Kidney (tissue), 14 donors: Measurements from ENCODE around the gene ENTPD1. TPM values are rescaled to one million over a fixed set of nuclear protein-coding genes. Genes with fewer than 3 reads are reported as not detected.

Source experiments
- DNase-seq, 5 donors: peaks; one replicate each; pipeline ENCODE4 v3.0.0-alpha.2; 2013 to 2020
- FAIRE-seq: peaks from 2 replicates; lab custom pipeline; 2012; peaks lifted over from hg19 to GRCh38; lab: Jason Lieb, UNC
- H3K27ac ChIP-seq, 2 donors: one replicate each; pipeline ENCODE4 v1.7.0; 2013; ENCODE audit warnings: low read depth in 2 of 2, low read length in 2 of 2, inconsistent platforms in 1 of 2
- H3K27me3 ChIP-seq: one replicate; pipeline ENCODE4 v1.7.1; 2013; ENCODE audit warnings: low read length, inconsistent platforms; ENCODE audit not compliant: control insufficient read depth, insufficient read depth
- H3K36me3 ChIP-seq, 3 donors: one replicate each; pipeline versions ENCODE4 v1.7.0 to v1.7.1; 2013; ENCODE audit warnings: low read length in 3 of 3, control low read depth in 1 of 3, inconsistent platforms in 1 of 3; ENCODE audit not compliant: insufficient read depth in 3 of 3, control insufficient read depth in 2 of 3
- H3K4me1 ChIP-seq, 3 donors: one replicate each; pipeline versions ENCODE4 v1.7.0 to v1.7.1; 2013; ENCODE audit warnings: low read length in 3 of 3, inconsistent platforms in 1 of 3, low read depth in 1 of 3; ENCODE audit not compliant: control insufficient read depth in 2 of 3, insufficient read depth in 2 of 3
- H3K4me3 ChIP-seq, 3 donors: one replicate each; pipeline versions ENCODE4 v1.7.0 to v1.8.1; 2013; ENCODE audit warnings: low read length in 3 of 3, control low read depth in 1 of 3, inconsistent platforms in 1 of 3
- H3K9ac ChIP-seq, 3 donors: one replicate each; pipeline versions ENCODE4 v1.7.0 to v1.7.1; 2013; ENCODE audit warnings: low read length in 3 of 3, control low read depth in 1 of 3, inconsistent platforms in 1 of 3
- H3K9me3 ChIP-seq, 3 donors: one replicate each; pipeline versions ENCODE4 v1.7.0 to v1.7.1; 2013; ENCODE audit warnings: low read length in 3 of 3, control low read depth in 1 of 3, inconsistent platforms in 1 of 3; ENCODE audit not compliant: control insufficient read depth in 2 of 3, insufficient read depth in 1 of 3
- CTCF ChIP-seq: IDR thresholded peaks from 3 replicates; pipeline ENCODE4 v1.5.1; 2012; ENCODE audit warnings: mild to moderate bottlenecking, moderate library complexity, borderline replicate concordance; ENCODE audit not compliant: insufficient read depth; ENCODE audit errors: extremely low read depth
- intact Hi-C: fragments of 100-400 bp; cut with DNase I; formaldehyde crosslinking; loops from one replicate; pipeline ENCODE4 v1.11.1; 2022
- polyA plus RNA-seq: library from polyadenylated mRNA; stranded (reverse); fragments of 350-450 nt; fragmentation: Illumina TruSeq; extraction: RNeasy Lipid Tissue Mini Kit (QIAGEN cat#74804); gene quantifications from one replicate; pipeline ENCODE4 v1.2.3, GENCODE V29; 2014; ENCODE audit warnings: low read depth, low replicate concordance; ENCODE audit not compliant: insufficient read depth
- total RNA-seq: library from RNA; stranded (reverse); fragmentation: NEBNext Ultra II Directional; extraction: Animal tissue kit (Norgen Biotek cat#: 25700); gene quantifications from one replicate; pipeline ENCODE4 v1.2.1, GENCODE V29; 2021
- donor health status: control.
- donor health status: control.
- donor health status: control.
- donor health status: control.
- donor health status: control.
- donor health status: DM: yes; HTN: yes; CAD: no.
- donor health status: Normal renal cell carcinoma (clear cell type).

Gene ENTPD1
- total and polyA plus RNA-seq, 2 donors from 2014 or later, result 5.2 to 36.6 TPM

- no peak for DNase-seq
- Histone ChIP-seq H3K27me3 (no peaks in the 10 kb centered on the region), H3K9ac (no peak overlapping the region), H3K4me3 (no peak overlapping the region), H3K27ac (no peak overlapping the region), H3K36me3 (no peaks in the 10 kb centered on the region), H3K9me3 (no peaks in the 10 kb centered on the region), H3K4me1 (no peaks in the 10 kb centered on the region)
- FAIRE-seq, result no peak
- no peak for TF ChIP-seq CTCF
- intact Hi-C loops, result no loop called here
These were observed 79.9 kb downstream of the ENTPD1 start for GRCh38 chr10:95835911-95836310.

- intact Hi-C loops, result no loop called here
- no peak overlapping the region for H3K27ac ChIP-seq
- no peak for TF ChIP-seq CTCF
- peaks cover 0 to 5% (median 0%) of the 10 kb centered on the region in 3 donors for H3K4me1 ChIP-seq
- H3K27me3 ChIP-seq, result no peaks in the 10 kb centered on the region
- H3K9me3 ChIP-seq, result no peaks in the 10 kb centered on the region
- no peak for DNase-seq
- no peaks in the 10 kb centered on the region for H3K36me3 ChIP-seq
- H3K4me3 ChIP-seq, result no peak overlapping the region
- FAIRE-seq, result no peak
- no peak overlapping the region for H3K9ac ChIP-seq
These were observed 80.8 kb downstream of the ENTPD1 start for GRCh38 chr10:95836610-95837355.

- intact Hi-C loops, result no loop called here
- Histone ChIP-seq H3K4me1 (peaks cover 0 to 7% (median 0%) of the 10 kb centered on the region in 3 donors), H3K9ac (no peak overlapping the region), H3K9me3 (no peaks in the 10 kb centered on the region), H3K4me3 (no peak overlapping the region), H3K27ac (no peak overlapping the region), H3K36me3 (no peaks in the 10 kb centered on the region), H3K27me3 (no peaks in the 10 kb centered on the region)
- no peak for TF ChIP-seq CTCF
- no peak for DNase-seq
- FAIRE-seq, result no peak
These were observed 81.4 kb downstream of the ENTPD1 start for GRCh38 chr10:95837356-95837776.

- intact Hi-C loops, result no loop called here
- FAIRE-seq (no peak), DNase-seq (no peak)
- H3K27me3 ChIP-seq, result no peaks in the 10 kb centered on the region
- no peak overlapping the region for H3K9ac ChIP-seq
- TF ChIP-seq CTCF, result no peak
- no peaks in the 10 kb centered on the region for H3K36me3 ChIP-seq
- no peak overlapping the region for H3K27ac ChIP-seq
- H3K4me3 ChIP-seq, result no peak overlapping the region
- H3K4me1 ChIP-seq, result peaks cover 0 to 7% (median 0%) of the 10 kb centered on the region in 3 donors
- H3K9me3 ChIP-seq, result no peaks in the 10 kb centered on the region
These were observed 81.8 kb downstream of the ENTPD1 start for GRCh38 chr10:95837783-95838182.
